Activated CD8-positive, alpha-beta T cell treated with anti-CD3 and anti-CD28 coated beads for 36 hours (primary cell): ENCODE data around the gene NFXL1. TPM values are rescaled to one million over a fixed set of nuclear protein-coding genes. Genes with fewer than 3 reads are reported as not detected.

Source experiments
- ATAC-seq: fragments of 200-7000 bp; cut with Tn5 transposase; one replicate; pipeline ENCODE4 v1.10.0; 2021; ENCODE audit warnings: mild to moderate bottlenecking, moderate library complexity
- CTCF ChIA-PET: fragments of 350-600 bp; sonication (Branson Sonifier 250); formaldehyde crosslinking; loops from one replicate; lab custom pipeline; 2021; ENCODE audit warnings: antibody characterized with exemption; lab: Charles Lee
- POLR2A ChIA-PET: fragments of 350-600 bp; sonication (Branson Sonifier 250); formaldehyde crosslinking; loops from one replicate; lab custom pipeline; 2021; ENCODE audit warnings: antibody characterized with exemption; lab: Charles Lee
- DNase-seq: peaks from one replicate; pipeline ENCODE4 v3.0.0-alpha.2; 2020
- H3K27ac Mint-ChIP-seq: one replicate; pipeline ENCODE4 v1.8.0; 2021; ENCODE audit warnings: mild to moderate bottlenecking, mixed read lengths
- H3K27me3 Mint-ChIP-seq: one replicate; pipeline ENCODE4 v1.8.0; 2021; ENCODE audit warnings: mixed read lengths
- H3K36me3 Mint-ChIP-seq: one replicate; pipeline ENCODE4 v1.8.0; 2021; ENCODE audit warnings: low read depth, mixed read lengths
- H3K4me1 Mint-ChIP-seq: one replicate; pipeline ENCODE4 v1.8.0; 2021; ENCODE audit warnings: low read depth, mixed read lengths
- H3K4me3 Mint-ChIP-seq: one replicate; pipeline ENCODE4 v1.8.0; 2021; ENCODE audit warnings: mild to moderate bottlenecking, moderate library complexity, mixed read lengths
- H3K9me3 Mint-ChIP-seq: one replicate; pipeline ENCODE4 v1.8.0; 2021; ENCODE audit warnings: mixed read lengths
- intact Hi-C: fragments of 100-400 bp; cut with micrococcal nuclease; formaldehyde crosslinking; loops from one replicate; pipeline ENCODE4 v1.10.0; 2022
- total RNA-seq, 2 experiments: library from RNA; stranded (reverse); gene quantifications; one replicate each; pipeline ENCODE4 v1.2.3, GENCODE V29; 2021
- TF ChIP-seq, protein P1 (sequence below): fragments of 200-600 bp; IDR thresholded peaks from one replicate; pipeline ENCODE4 v1.8.0; 2022; ENCODE audit warnings: antibody characterized with exemption, mild to moderate bottlenecking

Gene NFXL1
- total RNA-seq, 2 experiments from 2014 or later = 14.0 to 14.5 TPM

GRCh38 chr4:47899639-47900038 is 14.7 kb downstream of the NFXL1 start:
- ChIA-PET POLR2A (interaction anchor here (1.4 kb wide), 1 partner anchor 9 kb away, joined by 4 read pairs; no protein-coding TSS in a partner anchor), CTCF (interaction anchor here (0.9 kb wide), 1 partner anchor 18 kb away, joined by 3 read pairs; no protein-coding TSS in a partner anchor)
- no peaks in the 10 kb centered on the region for H3K27me3 Mint-ChIP-seq
- H3K27ac Mint-ChIP-seq = no peak overlapping the region
- no peaks in the 10 kb centered on the region for H3K4me1 Mint-ChIP-seq
- TF ChIP-seq, protein P1, sequence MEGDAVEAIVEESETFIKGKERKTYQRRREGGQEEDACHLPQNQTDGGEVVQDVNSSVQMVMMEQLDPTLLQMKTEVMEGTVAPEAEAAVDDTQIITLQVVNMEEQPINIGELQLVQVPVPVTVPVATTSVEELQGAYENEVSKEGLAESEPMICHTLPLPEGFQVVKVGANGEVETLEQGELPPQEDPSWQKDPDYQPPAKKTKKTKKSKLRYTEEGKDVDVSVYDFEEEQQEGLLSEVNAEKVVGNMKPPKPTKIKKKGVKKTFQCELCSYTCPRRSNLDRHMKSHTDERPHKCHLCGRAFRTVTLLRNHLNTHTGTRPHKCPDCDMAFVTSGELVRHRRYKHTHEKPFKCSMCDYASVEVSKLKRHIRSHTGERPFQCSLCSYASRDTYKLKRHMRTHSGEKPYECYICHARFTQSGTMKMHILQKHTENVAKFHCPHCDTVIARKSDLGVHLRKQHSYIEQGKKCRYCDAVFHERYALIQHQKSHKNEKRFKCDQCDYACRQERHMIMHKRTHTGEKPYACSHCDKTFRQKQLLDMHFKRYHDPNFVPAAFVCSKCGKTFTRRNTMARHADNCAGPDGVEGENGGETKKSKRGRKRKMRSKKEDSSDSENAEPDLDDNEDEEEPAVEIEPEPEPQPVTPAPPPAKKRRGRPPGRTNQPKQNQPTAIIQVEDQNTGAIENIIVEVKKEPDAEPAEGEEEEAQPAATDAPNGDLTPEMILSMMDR = no peak
- no peak overlapping the region for H3K4me3 Mint-ChIP-seq
- DNase-seq (no peak), ATAC-seq (no peak)
- H3K36me3 Mint-ChIP-seq = peaks cover 38% of the 10 kb centered on the region
- H3K9me3 Mint-ChIP-seq = no peaks in the 10 kb centered on the region
- intact Hi-C loops = no loop called here

DNA sequence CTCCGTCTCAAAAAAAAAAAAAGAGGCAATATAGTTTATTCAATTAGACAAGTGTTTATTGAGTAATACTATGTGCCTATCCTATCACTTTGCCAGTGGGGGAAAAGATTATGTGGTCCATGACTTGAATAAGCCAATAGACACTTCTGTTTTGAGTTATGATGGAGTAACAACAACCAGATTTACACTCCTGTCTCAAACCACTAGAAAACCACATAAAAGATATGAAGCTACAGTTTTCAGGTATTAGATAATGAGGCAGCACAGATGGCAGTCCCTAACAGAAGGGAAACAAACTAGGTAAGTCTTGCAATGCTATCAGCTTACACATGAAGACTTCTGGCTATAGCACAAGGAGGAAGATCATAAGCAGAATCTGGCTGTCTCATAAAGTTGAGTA is 22.5 kb downstream of the NFXL1 start:
- peak; percentile 30 for ATAC-seq
- DNase-seq = no peak
- Mint-ChIP-seq H3K9me3 (no peaks in the 10 kb centered on the region), H3K27me3 (no peaks in the 10 kb centered on the region), H3K4me1 (peaks cover 6% of the 10 kb centered on the region), H3K36me3 (peaks cover 51% of the 10 kb centered on the region), H3K4me3 (no peak overlapping the region), H3K27ac (no peak overlapping the region)
- TF ChIP-seq, protein P1 = no peak
- ChIA-PET POLR2A (no interaction called here), CTCF (interaction anchor here (1.4 to 1.8 kb wide), 3 partner anchors 15 to 40 kb away, joined by 4 read pairs; no protein-coding TSS in a partner anchor)
- intact Hi-C loops = no loop called here

- DNase-seq (no peak), ATAC-seq (no peak)
- CTCF ChIA-PET = no interaction called here
- no peaks in the 10 kb centered on the region for H3K9me3 Mint-ChIP-seq
- POLR2A ChIA-PET = no interaction called here
- TF ChIP-seq, protein P1 = no peak
- intact Hi-C loops = no loop called here
- no peak overlapping the region for H3K4me3 Mint-ChIP-seq
- no peaks in the 10 kb centered on the region for H3K27me3 Mint-ChIP-seq
- H3K36me3 Mint-ChIP-seq = peaks cover 37% of the 10 kb centered on the region
- H3K4me1 Mint-ChIP-seq = no peaks in the 10 kb centered on the region
- no peak overlapping the region for H3K27ac Mint-ChIP-seq
Measured at GRCh38 chr4:47882228-47882627, 32.2 kb downstream of the NFXL1 start.

- peaks cover 7% of the 10 kb centered on the region for H3K4me1 Mint-ChIP-seq
- CTCF ChIA-PET = no interaction called here
- POLR2A ChIA-PET = no interaction called here
- no peak overlapping the region for H3K27ac Mint-ChIP-seq
- intact Hi-C loops = no loop called here
- no peak overlapping the region for H3K4me3 Mint-ChIP-seq
- no peaks in the 10 kb centered on the region for H3K27me3 Mint-ChIP-seq
- peaks cover 47% of the 10 kb centered on the region for H3K36me3 Mint-ChIP-seq
- TF ChIP-seq, protein P1 = no peak
- no peak for DNase-seq
- no peak for ATAC-seq
- H3K9me3 Mint-ChIP-seq = no peaks in the 10 kb centered on the region
Measured at GRCh38 chr4:47879458-47879857, 34.9 kb downstream of the NFXL1 start.

- no peaks in the 10 kb centered on the region for H3K27me3 Mint-ChIP-seq
- no peaks in the 10 kb centered on the region for H3K9me3 Mint-ChIP-seq
- ChIA-PET CTCF (no interaction called here), POLR2A (interaction anchor here (0.5 kb wide), 1 partner anchor 367 kb away, joined by 5 read pairs; no protein-coding TSS in a partner anchor)
- ATAC-seq (no peak), DNase-seq (no peak)
- H3K4me1 Mint-ChIP-seq = peaks cover 17% of the 10 kb centered on the region
- intact Hi-C loops = no loop called here
- H3K36me3 Mint-ChIP-seq = peaks cover 53% of the 10 kb centered on the region
- no peak overlapping the region for H3K27ac Mint-ChIP-seq
- TF ChIP-seq, protein P1 = no peak
- H3K4me3 Mint-ChIP-seq = no peak overlapping the region
Measured at GRCh38 chr4:47876784-47877546, 37.4 kb downstream of the NFXL1 start.
